Muscle layer of duodenum (tissue), 2 donors: Measurements from ENCODE around the gene PRPF4.

Experiments
- H3K27ac ChIP-seq: one replicate; pipeline ENCODE4 v1.7.0; 2013; ENCODE audit warnings: mild to moderate bottlenecking, low read length
- H3K27me3 ChIP-seq: one replicate; pipeline ENCODE4 v1.7.0; 2013; ENCODE audit warnings: low read depth, mild to moderate bottlenecking, control low read depth, low read length
- H3K36me3 ChIP-seq, 2 donors: one replicate each; pipeline ENCODE4 v1.7.0; 2013; ENCODE audit warnings: low read length in 2 of 2, control low read depth in 1 of 2, mild to moderate bottlenecking in 1 of 2; ENCODE audit not compliant: insufficient read depth in 2 of 2, control insufficient read depth in 1 of 2
- H3K4me1 ChIP-seq, 2 donors: one replicate each; pipeline ENCODE4 v1.7.0; 2013; ENCODE audit warnings: low read length in 2 of 2, mild to moderate bottlenecking in 2 of 2, control low read depth in 1 of 2, moderate library complexity in 1 of 2; ENCODE audit not compliant: insufficient read depth in 2 of 2, control insufficient read depth in 1 of 2
- H3K4me3 ChIP-seq, 2 donors: one replicate each; pipeline ENCODE4 v1.7.0; 2013; ENCODE audit warnings: low read length in 2 of 2, low read depth in 1 of 2, mild to moderate bottlenecking in 1 of 2
- H3K9me3 ChIP-seq, 2 donors: one replicate each; pipeline ENCODE4 v1.7.0; 2013; ENCODE audit warnings: low read length in 2 of 2, control low read depth in 1 of 2, mild to moderate bottlenecking in 1 of 2; ENCODE audit not compliant: control insufficient read depth in 1 of 2
- donor health status: healthy.

Gene PRPF4

DNA sequence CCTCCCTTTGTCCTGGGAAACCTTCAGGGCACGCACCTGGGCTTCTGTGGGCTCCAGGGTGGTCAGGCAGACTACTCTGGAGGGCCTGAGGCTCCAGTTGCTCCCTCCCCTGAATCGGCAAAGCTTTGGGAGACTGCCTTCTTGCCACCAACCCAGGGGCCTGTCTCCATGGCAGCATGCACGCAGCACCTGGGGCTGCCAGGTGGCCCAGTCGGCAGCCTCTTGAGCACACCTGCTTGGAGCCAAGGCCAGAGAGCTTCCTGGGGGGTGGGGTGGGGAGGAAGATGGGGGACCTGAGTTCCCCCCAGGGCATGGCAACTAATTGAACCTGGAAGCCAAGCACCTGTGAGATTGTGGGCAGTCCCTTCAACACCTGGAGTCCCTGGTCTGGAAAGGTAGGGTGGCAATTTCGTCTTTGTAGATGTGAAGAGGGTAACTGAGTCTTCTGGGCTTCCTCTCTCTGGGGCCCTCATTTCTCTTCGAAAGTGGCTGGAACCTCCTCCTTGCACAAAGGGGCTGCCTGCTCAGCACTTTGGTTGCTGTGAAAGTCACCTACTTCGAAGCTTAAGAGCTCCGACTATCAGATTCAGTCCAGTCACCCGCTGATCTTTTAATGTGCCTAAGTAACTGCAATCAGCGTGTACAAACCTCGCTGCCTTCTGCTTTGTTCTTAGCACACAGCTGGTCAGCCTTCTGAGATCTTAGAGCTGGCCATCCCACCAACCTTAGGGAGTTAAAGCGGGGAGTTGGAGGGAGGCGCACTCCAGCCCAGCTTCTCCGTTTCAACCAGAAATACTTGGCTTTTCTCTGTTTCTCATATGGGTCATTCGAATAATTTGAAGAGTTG is 23.7 kb downstream of the PRPF4 start:
- Histone ChIP-seq H3K9me3 (no peaks in the 10 kb centered on the region), H3K4me1 (no peaks in the 10 kb centered on the region), H3K27ac (no peak overlapping the region), H3K36me3 (no peaks in the 10 kb centered on the region), H3K4me3 (no peak overlapping the region), H3K27me3 (no peaks in the 10 kb centered on the region)

DNA sequence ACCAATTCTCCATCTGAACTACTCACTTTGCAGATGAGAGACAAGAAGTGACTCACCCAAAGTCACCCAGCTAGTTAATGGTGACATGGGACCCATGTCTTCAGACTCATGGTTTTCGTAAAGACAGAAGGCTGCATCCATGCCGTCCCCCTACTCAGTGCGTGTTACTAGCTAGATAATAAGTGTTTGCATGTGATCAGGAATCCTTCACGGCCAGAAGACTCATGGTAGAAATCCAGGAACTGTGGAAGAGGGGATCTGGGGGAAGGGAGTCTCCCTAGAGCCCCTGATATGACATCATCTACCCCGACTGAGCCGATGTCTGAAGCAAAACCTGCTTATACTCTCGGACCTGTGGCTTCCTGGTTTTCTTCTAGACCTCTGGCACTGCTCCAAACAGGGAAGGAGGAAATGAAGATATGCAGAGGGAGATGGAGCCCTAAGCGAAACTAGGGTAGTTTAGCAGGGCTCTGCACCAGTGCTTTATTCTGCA is 24.4 kb downstream of the PRPF4 start:
- H3K4me1 ChIP-seq, result no peaks in the 10 kb centered on the region
- H3K4me3 ChIP-seq, result no peak overlapping the region
- no peaks in the 10 kb centered on the region for H3K27me3 ChIP-seq

DNA sequence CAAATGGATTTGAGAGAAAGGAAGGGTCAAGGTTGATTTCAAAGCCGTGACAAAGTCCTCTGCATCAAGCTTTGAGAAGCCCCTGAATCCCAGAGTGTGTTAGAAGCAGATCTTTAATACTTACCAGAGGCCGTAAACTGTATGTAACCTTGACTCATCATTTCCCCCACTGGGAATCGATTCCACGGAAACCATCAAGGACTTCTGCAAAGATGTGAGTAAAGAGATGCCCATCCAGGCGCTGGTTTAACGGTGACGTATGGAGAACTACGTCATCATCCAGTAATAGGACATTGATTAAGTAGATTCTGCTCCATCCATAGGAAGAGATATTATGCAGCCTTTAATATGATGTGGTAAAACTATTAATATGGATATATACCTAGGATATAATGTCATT is 26.1 kb downstream of the PRPF4 start:
- H3K4me3 ChIP-seq, result no peak overlapping the region
- H3K27ac ChIP-seq, result no peak overlapping the region
- no peaks in the 10 kb centered on the region for H3K27me3 ChIP-seq
- no peaks in the 10 kb centered on the region for H3K36me3 ChIP-seq
- no peaks in the 10 kb centered on the region for H3K9me3 ChIP-seq
- no peaks in the 10 kb centered on the region for H3K4me1 ChIP-seq

More for the DNA sequence above, 24.4 kb downstream of the PRPF4 start:
- no peak overlapping the region for H3K27ac ChIP-seq
- H3K9me3 ChIP-seq, result no peaks in the 10 kb centered on the region
- no peaks in the 10 kb centered on the region for H3K36me3 ChIP-seq

DNA sequence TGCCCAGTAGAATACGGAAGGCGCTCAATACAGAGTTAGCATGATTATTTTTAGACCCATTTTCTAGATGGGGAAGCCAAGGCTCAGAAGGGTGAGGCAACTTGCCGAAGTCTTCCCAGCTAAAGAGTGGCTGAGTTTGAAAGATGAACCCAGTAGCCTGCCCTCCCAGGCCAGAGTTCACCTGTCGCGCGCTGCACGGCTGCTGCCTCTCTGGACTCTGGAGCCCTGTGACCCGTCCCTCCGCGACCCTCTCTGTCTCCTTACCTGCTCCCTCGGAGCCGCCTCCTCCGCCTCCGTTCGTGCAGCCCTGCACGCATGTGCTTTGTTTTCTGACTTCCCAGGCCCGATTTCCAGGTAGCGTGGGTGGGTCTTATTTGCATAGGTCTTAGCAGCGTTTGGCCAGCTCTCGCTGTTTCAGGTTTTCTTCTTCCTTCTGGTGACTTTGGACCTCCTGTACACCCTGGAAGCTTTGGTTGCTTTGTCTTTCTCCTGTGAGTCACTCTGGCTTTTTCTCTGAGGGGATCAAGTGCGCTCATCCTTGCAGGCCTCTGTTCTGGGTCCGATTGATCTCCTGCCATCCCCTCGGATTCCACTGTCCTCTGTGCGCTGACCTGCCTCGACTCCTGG is 27.4 kb downstream of the PRPF4 start, which contains the start of gene RNF183:
RNF183 (minus strand) TSS at position 585 of the 627 bp plus-strand sequence. CDS start 5,192 bp downstream, outside the sequence.
- Histone ChIP-seq H3K27ac (no peak within 1 kb of the TSS), H3K27me3 (no peaks in the 10 kb centered on the region), H3K36me3 (no peaks in the 10 kb centered on the region), H3K4me1 (no peaks in the 10 kb centered on the region), H3K4me3 (no peak within 1 kb of the TSS), H3K9me3 (no peaks in the 10 kb centered on the region)

DNA sequence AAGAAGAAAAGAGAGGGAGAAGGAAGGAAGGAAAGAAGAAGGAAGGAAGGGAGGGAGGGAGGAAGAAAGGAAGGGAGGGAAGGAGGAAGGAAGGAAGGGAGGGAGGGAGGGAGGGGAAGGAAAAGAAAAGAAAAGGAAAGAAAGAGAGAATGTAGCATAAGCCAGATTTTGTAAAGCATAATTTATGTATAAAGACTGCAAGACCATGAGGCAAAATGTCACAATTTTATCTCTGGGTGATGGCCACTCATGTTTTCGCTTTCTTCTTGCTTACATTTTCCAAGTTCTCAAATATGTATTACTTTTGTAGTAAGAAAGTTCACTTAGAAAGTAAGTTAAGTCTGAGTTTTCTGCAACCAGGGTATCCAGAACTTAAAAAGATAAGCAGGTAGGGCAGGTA is 31.1 kb downstream of the PRPF4 start:
- Histone ChIP-seq H3K27me3 (no peaks in the 10 kb centered on the region), H3K36me3 (no peaks in the 10 kb centered on the region), H3K27ac (no peak overlapping the region), H3K9me3 (no peaks in the 10 kb centered on the region), H3K4me1 (no peaks in the 10 kb centered on the region), H3K4me3 (no peak overlapping the region)

DNA sequence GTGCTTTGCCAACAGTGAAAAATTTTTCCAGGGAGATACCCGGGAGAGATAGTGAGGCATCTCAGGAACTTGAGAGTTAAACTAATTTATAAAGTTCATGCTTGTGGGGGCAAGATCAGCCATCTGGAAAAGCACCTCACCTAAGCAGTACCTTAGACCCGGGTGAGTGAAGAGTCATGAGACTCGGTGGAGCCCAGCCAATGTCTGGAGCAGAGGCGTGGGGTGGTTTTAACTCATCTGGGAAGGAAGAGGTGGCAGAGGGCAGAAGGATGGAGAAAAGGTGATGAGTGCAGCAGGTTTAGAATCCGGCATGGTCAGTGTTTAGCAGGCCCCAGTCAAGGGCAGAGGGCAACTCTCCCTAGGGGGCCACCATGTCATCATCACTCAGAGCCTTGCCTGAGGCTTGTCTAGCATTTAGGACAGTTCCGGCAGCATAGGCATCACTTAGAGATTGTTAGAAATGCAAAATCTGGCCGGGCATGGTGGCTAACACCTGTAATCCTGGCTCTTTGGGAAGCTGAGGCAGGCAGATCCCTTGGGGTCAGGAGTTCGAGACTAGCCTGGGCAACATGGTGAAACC is 32.0 kb downstream of the PRPF4 start:
- Histone ChIP-seq H3K9me3 (no peaks in the 10 kb centered on the region), H3K36me3 (no peaks in the 10 kb centered on the region), H3K27ac (no peak overlapping the region), H3K27me3 (no peaks in the 10 kb centered on the region), H3K4me1 (no peaks in the 10 kb centered on the region), H3K4me3 (no peak overlapping the region)

DNA sequence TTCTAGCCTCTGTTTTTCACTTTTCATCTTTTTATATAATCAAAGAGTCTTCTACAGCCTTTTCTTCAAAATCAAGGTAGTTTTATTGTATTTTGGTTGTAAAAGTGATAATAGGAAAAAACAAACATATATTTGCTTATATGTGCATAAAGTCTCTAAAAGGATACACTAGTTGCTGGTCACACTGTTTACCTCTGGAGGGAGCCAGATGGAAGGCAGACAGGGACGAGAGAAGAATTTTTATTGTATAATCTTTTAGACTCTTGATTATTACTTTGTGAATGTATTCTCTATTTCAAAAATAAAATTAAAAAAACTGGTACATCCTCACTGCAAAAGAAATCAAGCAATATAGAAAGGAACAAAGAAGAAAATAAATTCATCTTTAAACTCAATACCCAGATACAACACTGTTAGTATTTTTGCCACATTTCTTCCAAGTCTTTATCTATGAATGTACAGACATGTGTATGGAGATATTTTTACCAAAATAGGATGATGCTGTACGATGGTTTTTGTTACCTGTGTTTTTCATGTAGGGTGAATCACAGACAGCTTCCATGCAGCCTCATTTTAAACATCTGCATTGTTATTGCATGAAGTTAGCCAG is 33.9 kb downstream of the PRPF4 start:
- Histone ChIP-seq H3K4me1 (no peaks in the 10 kb centered on the region), H3K36me3 (no peaks in the 10 kb centered on the region), H3K27ac (no peak overlapping the region), H3K4me3 (no peak overlapping the region), H3K9me3 (no peaks in the 10 kb centered on the region), H3K27me3 (no peaks in the 10 kb centered on the region)

DNA sequence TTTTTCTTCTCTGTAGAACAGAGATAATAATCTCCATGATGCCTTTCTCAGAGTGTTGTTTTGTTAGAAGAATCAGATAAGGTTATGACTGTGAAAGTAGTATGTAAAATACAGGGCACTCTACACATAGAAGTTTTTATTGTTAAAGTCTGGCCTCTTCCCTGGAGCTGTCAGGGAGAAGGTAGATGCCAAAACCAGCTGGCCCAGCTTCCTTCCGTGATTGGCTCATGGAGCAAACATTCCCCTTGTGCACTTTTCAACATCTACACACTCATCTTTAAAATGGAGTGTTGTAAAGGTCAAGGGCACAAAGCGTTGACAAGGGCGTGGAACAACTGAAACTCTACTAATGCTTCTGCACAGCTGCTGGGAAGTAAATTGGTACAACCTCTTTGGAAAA is 35.1 kb downstream of the PRPF4 start:
- no peaks in the 10 kb centered on the region for H3K9me3 ChIP-seq

DNA sequence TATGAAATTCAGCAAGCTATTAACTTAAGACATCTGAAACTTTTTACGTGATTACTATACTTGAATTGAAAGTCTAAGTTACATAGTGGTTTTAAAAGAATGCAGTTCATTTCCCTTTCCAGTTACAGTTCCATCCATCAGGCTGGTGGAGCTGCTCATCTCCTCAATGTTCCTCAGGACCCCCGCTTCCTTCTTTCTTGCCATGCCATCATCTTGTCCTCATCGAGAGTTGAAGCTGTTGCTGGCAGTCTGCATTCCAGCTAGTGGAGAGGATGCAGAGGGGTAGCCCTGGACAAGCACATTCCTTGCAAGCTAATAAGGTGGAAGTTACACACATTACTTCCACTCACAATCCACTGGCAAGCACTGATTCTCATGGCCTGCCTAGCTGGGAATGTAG is 36.5 kb downstream of the PRPF4 start:
- Histone ChIP-seq H3K4me1 (no peaks in the 10 kb centered on the region), H3K27ac (no peak overlapping the region), H3K27me3 (no peaks in the 10 kb centered on the region), H3K9me3 (no peaks in the 10 kb centered on the region), H3K36me3 (no peaks in the 10 kb centered on the region), H3K4me3 (no peak overlapping the region)

More for the DNA sequence above, 35.1 kb downstream of the PRPF4 start:
- H3K4me3 ChIP-seq, result no peak overlapping the region
- H3K4me1 ChIP-seq, result no peaks in the 10 kb centered on the region
- H3K27me3 ChIP-seq, result no peaks in the 10 kb centered on the region
- H3K27ac ChIP-seq, result no peak overlapping the region
- H3K36me3 ChIP-seq, result no peaks in the 10 kb centered on the region

DNA sequence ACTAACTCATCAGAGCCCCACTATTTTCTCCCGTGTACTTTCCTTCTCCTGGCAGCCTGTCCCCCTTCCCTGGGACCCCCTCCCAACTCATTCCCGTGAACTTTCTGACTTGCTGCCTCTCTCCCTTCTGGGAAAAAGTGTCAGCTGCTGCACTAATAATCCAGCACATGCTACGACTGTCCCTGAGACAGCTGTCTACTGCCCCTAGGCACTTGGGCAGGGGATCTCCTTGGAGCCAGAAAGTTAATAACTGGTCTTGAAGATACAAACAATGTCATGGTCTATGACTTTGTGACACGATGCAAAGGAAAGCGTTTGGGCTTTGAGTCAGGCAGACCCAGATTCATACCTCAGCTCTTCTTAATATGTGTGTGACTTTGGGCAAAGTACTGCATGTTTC is 37.8 kb downstream of the PRPF4 start:
- Histone ChIP-seq H3K4me3 (no peak overlapping the region), H3K4me1 (no peaks in the 10 kb centered on the region)

DNA sequence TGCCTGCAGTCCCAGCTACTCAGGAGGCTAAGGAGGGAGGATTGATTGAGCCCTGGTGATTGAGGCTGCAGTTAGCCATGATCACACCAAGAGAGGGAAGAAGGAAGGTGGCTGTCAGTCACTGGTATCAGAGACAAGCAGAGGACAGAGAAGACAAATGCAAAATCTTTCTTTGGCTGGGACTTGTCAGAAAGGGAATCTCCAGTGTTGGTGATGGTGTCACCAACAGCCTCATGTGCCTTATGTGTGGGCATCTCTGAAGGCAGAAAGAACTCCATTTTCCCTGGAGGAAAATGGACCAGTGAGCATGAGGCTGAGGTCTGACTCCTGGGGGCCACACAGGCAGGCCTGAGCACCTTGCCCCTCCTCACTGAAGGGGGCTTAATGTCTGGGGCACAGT is 39.8 kb downstream of the PRPF4 start:
- Histone ChIP-seq H3K36me3 (peaks cover 4 to 16% of the 10 kb centered on the region in 2 donors), H3K9me3 (no peaks in the 10 kb centered on the region), H3K27me3 (no peaks in the 10 kb centered on the region), H3K4me1 (no peaks in the 10 kb centered on the region), H3K4me3 (no peak overlapping the region), H3K27ac (no peak overlapping the region)

More for the DNA sequence above, 37.8 kb downstream of the PRPF4 start:
- H3K9me3 ChIP-seq, result no peaks in the 10 kb centered on the region
- no peak overlapping the region for H3K27ac ChIP-seq
- peaks cover 0 to 6% of the 10 kb centered on the region in 2 donors for H3K36me3 ChIP-seq
- no peaks in the 10 kb centered on the region for H3K27me3 ChIP-seq
